GM12878 (cell line): Measurements from ENCODE around the gene PEF1. TPM values are rescaled to one million over a fixed set of nuclear protein-coding genes. Genes with fewer than 3 reads are reported as not detected.
A peak's percentile ranks its signal among the peaks of the same experiment; 100 is the strongest.

Source experiments
- BCL11A ChIP-seq: IDR thresholded peaks from 2 replicates; pipeline ENCODE4 v1.6.1; 2011; ENCODE audit warnings: low read depth, low read length
- FOS ChIP-seq: IDR thresholded peaks from 3 replicates; pipeline ENCODE4 v1.6.1; 2011; ENCODE audit warnings: borderline replicate concordance; ENCODE audit not compliant: insufficient read length; ENCODE audit errors: extremely low read depth
- MYB ChIP-seq: fragments of 150-350 bp; IDR thresholded peaks from 2 replicates; pipeline ENCODE4 v1.6.1; 2014; ENCODE audit warnings: mild to moderate bottlenecking, low read depth, low read length, borderline replicate concordance
- PML ChIP-seq: IDR thresholded peaks from 2 replicates; pipeline ENCODE4 v1.6.1; 2012; ENCODE audit warnings: low read length, inconsistent platforms
- POLR2AphosphoS5 ChIP-seq: IDR thresholded peaks from 2 replicates; pipeline ENCODE4 v1.6.1; 2011; ENCODE audit warnings: mild to moderate bottlenecking, low read length, inconsistent platforms
- RCOR1 ChIP-seq: conservative IDR thresholded peaks from 2 replicates; pipeline ENCODE4 v1.6.1; 2012; ENCODE audit warnings: low read depth, low read length, improper control_type of control experiment
- RELA ChIP-seq: fragments of 450-650 bp; IDR thresholded peaks from 2 replicates; pipeline ENCODE4 v1.8.0; 2014; ENCODE audit warnings: borderline replicate concordance; ENCODE audit not compliant: partially characterized antibody
- RFX5 ChIP-seq: IDR thresholded peaks from 2 replicates; pipeline ENCODE4 v1.6.1; 2011; ENCODE audit warnings: low read depth, low read length, improper control_type of control experiment
- RUNX3 ChIP-seq: IDR thresholded peaks from 2 replicates; pipeline ENCODE4 v1.6.1; 2012; ENCODE audit warnings: low read length, inconsistent platforms
- SPI1 ChIP-seq: IDR thresholded peaks from 2 replicates; pipeline ENCODE4 v1.6.1; 2011; ENCODE audit warnings: low read depth, mild to moderate bottlenecking, low read length, moderate library complexity, borderline replicate concordance; ENCODE audit not compliant: insufficient read depth
- TAF1 ChIP-seq: IDR thresholded peaks from 2 replicates; pipeline ENCODE4 v1.6.1; 2011; ENCODE audit warnings: mild to moderate bottlenecking, low read depth, low read length, borderline replicate concordance
- ZNF207 ChIP-seq: fragments of 450-650 bp; IDR thresholded peaks from 2 replicates; pipeline ENCODE4 v1.6.1; 2014; ENCODE audit warnings: antibody characterized with exemption, mild to moderate bottlenecking, borderline replicate concordance
- ZSCAN29 ChIP-seq: fragments of 450-650 bp; IDR thresholded peaks from 2 replicates; pipeline ENCODE4 v1.6.1; 2017; ENCODE audit warnings: mild to moderate bottlenecking, moderate library complexity
- polyA plus RNA-seq, 11 experiments: library from polyadenylated mRNA; depleted of rRNA in 4 of 11; unstranded in 6 of 11; stranded (reverse) in 5 of 11; fragments of >200 nt; fragmentation: Nextera tagmentation in 4 of 11; fragmentation: Illumina TruSeq in 1 of 11; extraction: Ambion mirVana in 4 of 11; extraction: Trizol in 1 of 11; gene quantifications; 1 replicate in 1 of 11; 2 replicates in 10 of 11; pipeline versions ENCODE4 v1.2.1 to v1.2.3, GENCODE V29; 2011 to 2016; ENCODE audit warnings: inconsistent platforms in 2 of 11, missing spikeins in 2 of 11, low read depth in 1 of 11
- total RNA-seq, 4 experiments: library from RNA; depleted of rRNA in 3 of 4; stranded (reverse); fragments of >200 nt in 3 of 4; fragmentation: Illumina TruSeq in 1 of 4; extraction: Trizol in 1 of 4; gene quantifications; 2 replicates each; pipeline versions ENCODE4 v1.2.1 to v1.2.3, GENCODE V29; 2013 to 2021
- TF ChIP-seq, protein P1 (sequence below): fragments of 450-650 bp; IDR thresholded peaks from 2 replicates; pipeline ENCODE4 v1.6.1; 2016; ENCODE audit warnings: mild to moderate bottlenecking, moderate library complexity, borderline replicate concordance
- TF ChIP-seq, protein P2 (sequence below): fragments of 450-650 bp; IDR thresholded peaks from 2 replicates; pipeline ENCODE4 v1.6.1; 2014; ENCODE audit warnings: mild to moderate bottlenecking
- TF ChIP-seq, protein P3 (sequence below): IDR thresholded peaks from 2 replicates; pipeline ENCODE4 v1.6.1; 2011; ENCODE audit warnings: borderline replicate concordance, low read depth, mild to moderate bottlenecking, moderate library complexity, low read length; ENCODE audit not compliant: insufficient read depth, poor library complexity, severe bottlenecking
- TF ChIP-seq, protein P4 (sequence below): fragments of 450-650 bp; IDR thresholded peaks from 2 replicates; pipeline ENCODE4 v1.6.1; 2016; ENCODE audit warnings: mild to moderate bottlenecking
- TF ChIP-seq, protein P5 (sequence below): IDR thresholded peaks from 2 replicates; pipeline ENCODE4 v1.6.1; 2012; ENCODE audit warnings: low read depth, low read length, improper control_type of control experiment

Gene PEF1
- total and polyA plus RNA-seq, 10 of the 15 experiments (the other 5 are each of a cell fraction or from before 2014, with no cell fraction given): 27.1 to 107 (median 79.0) TPM

DNA sequence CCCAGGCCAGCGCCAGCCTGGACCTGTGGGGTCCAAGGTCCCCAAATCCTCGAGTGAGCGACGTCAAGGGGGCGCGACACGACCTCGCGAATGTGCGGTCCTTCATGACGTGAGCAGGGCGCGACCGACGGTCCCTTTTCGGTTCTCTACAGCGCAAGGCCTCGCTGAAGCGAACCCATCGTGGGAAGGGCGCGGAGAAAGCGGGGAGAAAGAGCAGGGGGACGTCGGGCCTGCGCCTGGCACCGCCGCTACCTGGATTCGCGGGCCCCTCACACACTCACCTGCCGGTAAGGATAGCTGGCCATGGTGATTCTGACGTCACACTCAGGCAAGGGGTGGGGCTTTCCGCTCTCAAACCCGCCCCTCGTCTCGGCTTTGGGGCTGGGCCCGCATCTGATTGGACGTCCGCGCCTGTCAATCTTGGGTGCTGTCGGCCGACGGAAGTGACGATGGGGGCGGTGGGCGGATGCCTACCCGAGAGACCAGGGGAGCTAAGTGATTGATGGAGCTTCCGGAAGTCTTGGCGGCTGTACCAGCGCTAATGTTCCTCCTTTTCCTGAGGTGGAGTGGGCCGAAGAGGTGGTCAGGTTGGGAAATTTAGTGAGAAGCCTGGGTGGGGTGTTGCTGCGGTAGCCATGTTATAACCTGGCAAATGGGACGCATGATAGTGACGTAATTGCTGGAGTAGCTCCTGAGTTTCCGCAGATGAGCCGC lies at the start of gene PEF1 (continued):
- TF ChIP-seq, protein P1, sequence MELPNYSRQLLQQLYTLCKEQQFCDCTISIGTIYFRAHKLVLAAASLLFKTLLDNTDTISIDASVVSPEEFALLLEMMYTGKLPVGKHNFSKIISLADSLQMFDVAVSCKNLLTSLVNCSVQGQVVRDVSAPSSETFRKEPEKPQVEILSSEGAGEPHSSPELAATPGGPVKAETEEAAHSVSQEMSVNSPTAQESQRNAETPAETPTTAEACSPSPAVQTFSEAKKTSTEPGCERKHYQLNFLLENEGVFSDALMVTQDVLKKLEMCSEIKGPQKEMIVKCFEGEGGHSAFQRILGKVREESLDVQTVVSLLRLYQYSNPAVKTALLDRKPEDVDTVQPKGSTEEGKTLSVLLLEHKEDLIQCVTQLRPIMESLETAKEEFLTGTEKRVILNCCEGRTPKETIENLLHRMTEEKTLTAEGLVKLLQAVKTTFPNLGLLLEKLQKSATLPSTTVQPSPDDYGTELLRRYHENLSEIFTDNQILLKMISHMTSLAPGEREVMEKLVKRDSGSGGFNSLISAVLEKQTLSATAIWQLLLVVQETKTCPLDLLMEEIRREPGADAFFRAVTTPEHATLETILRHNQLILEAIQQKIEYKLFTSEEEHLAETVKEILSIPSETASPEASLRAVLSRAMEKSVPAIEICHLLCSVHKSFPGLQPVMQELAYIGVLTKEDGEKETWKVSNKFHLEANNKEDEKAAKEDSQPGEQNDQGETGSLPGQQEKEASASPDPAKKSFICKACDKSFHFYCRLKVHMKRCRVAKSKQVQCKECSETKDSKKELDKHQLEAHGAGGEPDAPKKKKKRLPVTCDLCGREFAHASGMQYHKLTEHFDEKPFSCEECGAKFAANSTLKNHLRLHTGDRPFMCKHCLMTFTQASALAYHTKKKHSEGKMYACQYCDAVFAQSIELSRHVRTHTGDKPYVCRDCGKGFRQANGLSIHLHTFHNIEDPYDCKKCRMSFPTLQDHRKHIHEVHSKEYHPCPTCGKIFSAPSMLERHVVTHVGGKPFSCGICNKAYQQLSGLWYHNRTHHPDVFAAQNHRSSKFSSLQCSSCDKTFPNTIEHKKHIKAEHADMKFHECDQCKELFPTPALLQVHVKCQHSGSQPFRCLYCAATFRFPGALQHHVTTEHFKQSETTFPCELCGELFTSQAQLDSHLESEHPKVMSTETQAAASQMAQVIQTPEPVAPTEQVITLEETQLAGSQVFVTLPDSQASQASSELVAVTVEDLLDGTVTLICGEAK: peak; percentile 97
- TF ChIP-seq BCL11A (no peak), SPI1 (0 out of 2 replicates have a peak, but pooled peaks have one; percentile 16), ZSCAN29 (no peak), PML (no peak; the same call in 1 of the 2 replicates), TAF1 (peak; percentile 41; the same call in 1 of the 2 replicates), RELA (peak; percentile 85), ZNF207 (peak; percentile 75), RFX5 (peak; percentile 90), FOS (no peak), RUNX3 (peak; percentile 68), RCOR1 (no peak), MYB (no peak; the same call in 1 of the 2 replicates), POLR2AphosphoS5 (peak; percentile 86; the same call in 1 of the 2 replicates)
- TF ChIP-seq, protein P2, sequence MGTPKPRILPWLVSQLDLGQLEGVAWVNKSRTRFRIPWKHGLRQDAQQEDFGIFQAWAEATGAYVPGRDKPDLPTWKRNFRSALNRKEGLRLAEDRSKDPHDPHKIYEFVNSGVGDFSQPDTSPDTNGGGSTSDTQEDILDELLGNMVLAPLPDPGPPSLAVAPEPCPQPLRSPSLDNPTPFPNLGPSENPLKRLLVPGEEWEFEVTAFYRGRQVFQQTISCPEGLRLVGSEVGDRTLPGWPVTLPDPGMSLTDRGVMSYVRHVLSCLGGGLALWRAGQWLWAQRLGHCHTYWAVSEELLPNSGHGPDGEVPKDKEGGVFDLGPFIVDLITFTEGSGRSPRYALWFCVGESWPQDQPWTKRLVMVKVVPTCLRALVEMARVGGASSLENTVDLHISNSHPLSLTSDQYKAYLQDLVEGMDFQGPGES: peak; percentile 60; the same call in 1 of the 2 replicates
- TF ChIP-seq, protein P3, sequence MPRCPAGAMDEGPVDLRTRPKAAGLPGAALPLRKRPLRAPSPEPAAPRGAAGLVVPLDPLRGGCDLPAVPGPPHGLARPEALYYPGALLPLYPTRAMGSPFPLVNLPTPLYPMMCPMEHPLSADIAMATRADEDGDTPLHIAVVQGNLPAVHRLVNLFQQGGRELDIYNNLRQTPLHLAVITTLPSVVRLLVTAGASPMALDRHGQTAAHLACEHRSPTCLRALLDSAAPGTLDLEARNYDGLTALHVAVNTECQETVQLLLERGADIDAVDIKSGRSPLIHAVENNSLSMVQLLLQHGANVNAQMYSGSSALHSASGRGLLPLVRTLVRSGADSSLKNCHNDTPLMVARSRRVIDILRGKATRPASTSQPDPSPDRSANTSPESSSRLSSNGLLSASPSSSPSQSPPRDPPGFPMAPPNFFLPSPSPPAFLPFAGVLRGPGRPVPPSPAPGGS: no peak
- TF ChIP-seq, protein P4, sequence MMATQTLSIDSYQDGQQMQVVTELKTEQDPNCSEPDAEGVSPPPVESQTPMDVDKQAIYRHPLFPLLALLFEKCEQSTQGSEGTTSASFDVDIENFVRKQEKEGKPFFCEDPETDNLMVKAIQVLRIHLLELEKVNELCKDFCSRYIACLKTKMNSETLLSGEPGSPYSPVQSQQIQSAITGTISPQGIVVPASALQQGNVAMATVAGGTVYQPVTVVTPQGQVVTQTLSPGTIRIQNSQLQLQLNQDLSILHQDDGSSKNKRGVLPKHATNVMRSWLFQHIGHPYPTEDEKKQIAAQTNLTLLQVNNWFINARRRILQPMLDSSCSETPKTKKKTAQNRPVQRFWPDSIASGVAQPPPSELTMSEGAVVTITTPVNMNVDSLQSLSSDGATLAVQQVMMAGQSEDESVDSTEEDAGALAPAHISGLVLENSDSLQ: peak; percentile 100
- TF ChIP-seq, protein P5, sequence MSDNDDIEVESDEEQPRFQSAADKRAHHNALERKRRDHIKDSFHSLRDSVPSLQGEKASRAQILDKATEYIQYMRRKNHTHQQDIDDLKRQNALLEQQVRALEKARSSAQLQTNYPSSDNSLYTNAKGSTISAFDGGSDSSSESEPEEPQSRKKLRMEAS: no peak; the same call in 1 of the 2 replicates
